GM23248 (cell line): ENCODE data around the gene SLC35F2. TPM values are rescaled to one million over a fixed set of nuclear protein-coding genes. Genes with fewer than 3 reads are reported as not detected.

Experiments
- DNase-seq: peaks from one replicate; pipeline ENCODE4 v3.0.0-alpha.2; 2015
- H2AFZ ChIP-seq: fragments of 200-600 bp; sonication (generic); 2 replicates; pipeline ENCODE4 v1.6.1; 2016; ENCODE audit warnings: antibody characterized with exemption
- H3F3A ChIP-seq: fragments of 200-600 bp; sonication (generic); 2 replicates; pipeline ENCODE4 v1.6.1; 2016; ENCODE audit warnings: mild to moderate bottlenecking, antibody characterized with exemption, mixed run types; ENCODE audit not compliant: insufficient read depth
- H3K27ac ChIP-seq: fragments of 200-600 bp; sonication (generic); 2 replicates; pipeline ENCODE4 v1.5.1; 2016; ENCODE audit warnings: mild to moderate bottlenecking
- H3K27me3 ChIP-seq: fragments of 200-600 bp; sonication (generic); replicated peaks from 2 replicates; pipeline ENCODE4 v1.6.1; 2016; ENCODE audit warnings: mild to moderate bottlenecking; ENCODE audit not compliant: insufficient read depth
- H3K36me3 ChIP-seq: fragments of 200-600 bp; sonication (generic); 2 replicates; pipeline ENCODE4 v1.6.1; 2016; ENCODE audit warnings: low read depth, mild to moderate bottlenecking
- H3K4me1 ChIP-seq: fragments of 200-600 bp; sonication (generic); 2 replicates; pipeline ENCODE4 v1.6.1; 2016; ENCODE audit warnings: mild to moderate bottlenecking; ENCODE audit not compliant: insufficient read depth
- H3K4me2 ChIP-seq: fragments of 200-600 bp; sonication (generic); one replicate; pipeline ENCODE4 v1.6.1; 2016; ENCODE audit warnings: mild to moderate bottlenecking; ENCODE audit not compliant: unreplicated experiment
- H3K4me3 ChIP-seq: fragments of 200-600 bp; sonication (generic); 2 replicates; pipeline ENCODE4 v1.5.1; 2016; ENCODE audit warnings: mild to moderate bottlenecking
- H3K79me2 ChIP-seq: fragments of 200-600 bp; sonication (generic); 2 replicates; pipeline ENCODE4 v1.6.1; 2016; ENCODE audit warnings: mild to moderate bottlenecking; ENCODE audit not compliant: insufficient read depth
- H3K9ac ChIP-seq: fragments of 200-600 bp; sonication (generic); 2 replicates; pipeline ENCODE4 v1.6.1; 2016; ENCODE audit warnings: mild to moderate bottlenecking
- H3K9me2 ChIP-seq: fragments of 200-600 bp; sonication (generic); 2 replicates; pipeline ENCODE4 v1.6.1; 2016; ENCODE audit warnings: mixed run types, mild to moderate bottlenecking, moderate library complexity; ENCODE audit not compliant: insufficient read depth
- H3K9me3 ChIP-seq: fragments of 200-600 bp; sonication (generic); one replicate; pipeline ENCODE4 v1.6.1; 2017; ENCODE audit warnings: low read depth
- H4K20me1 ChIP-seq: fragments of 200-600 bp; sonication (generic); 2 replicates; pipeline ENCODE4 v1.6.0; 2016; ENCODE audit not compliant: insufficient read depth
- EZH2 ChIP-seq: fragments of 200-600 bp; sonication (generic); IDR thresholded peaks from 2 replicates; pipeline ENCODE4 v1.6.1; 2018; ENCODE audit warnings: antibody characterized with exemption, mild to moderate bottlenecking; ENCODE audit not compliant: insufficient read depth, poor library complexity, severe bottlenecking
- EZH2phosphoT487 ChIP-seq: fragments of 200-600 bp; sonication (generic); IDR thresholded peaks from 2 replicates; pipeline ENCODE4 v1.6.1; 2018; ENCODE audit warnings: antibody characterized with exemption, moderate library complexity, mild to moderate bottlenecking, low read depth; ENCODE audit not compliant: insufficient read depth
- WGBS, 2 experiments: methylation state at CpG; one replicate each; pipeline ENCODE4 v1.1.6; 2015 to 2017; ENCODE audit warnings: low lambda C conversion rate in 2 of 2, low coverage in 1 of 2; ENCODE audit errors: missing lambda C conversion rate in 2 of 2; 5-methylcytosine and 5-hydroxymethylcytosine counted together
- in situ Hi-C: fragments of 300-500 bp; cut with MboI; formaldehyde crosslinking; loops from 2 replicates; pipeline ENCODE4 v1.15.0; 2020
- polyA plus RNA-seq: library from polyadenylated mRNA; unstranded; fragments of >200 nt; fragmentation: Nextera tagmentation; extraction: Ambion mirVana; gene quantifications from 2 replicates; pipeline ENCODE4 v1.2.1, GENCODE V29; 2016
- total RNA-seq: library from RNA; depleted of rRNA; stranded (reverse); fragments of >200 nt; shearing (Covaris generic); gene quantifications from 2 replicates; pipeline ENCODE4 v1.2.3, GENCODE V29; 2014

SLC35F2 gene
- total and polyA plus RNA-seq, 2 experiments from 2014 or later: 12.4 to 12.9 TPM

GRCh38 chr11:107859459-107860239 is 1.1 kb upstream of the SLC35F2 start:
- Histone ChIP-seq H3K79me2 (peaks cover 4% of the 10 kb centered on the region; the same call in 1 of the 2 replicates), H3K27me3 (no peaks in the 10 kb centered on the region), H3K4me2 (peak overlapping the region; percentile 82), H4K20me1 (no peaks in the 10 kb centered on the region), H3K4me1 (no peaks in the 10 kb centered on the region), H3K4me3 (peak overlapping the region; percentile 83), H3K9ac (peak overlapping the region; percentile 73), H3K36me3 (no peaks in the 10 kb centered on the region), H2AFZ (peak overlapping the region; percentile 88), H3K27ac (no peak overlapping the region), H3K9me3 (no peaks in the 10 kb centered on the region), H3K9me2 (no peaks in the 10 kb centered on the region), H3F3A (peaks cover 7% of the 10 kb centered on the region; the same call in 1 of the 2 replicates)
- TF ChIP-seq EZH2: no peak
- TF ChIP-seq EZH2phosphoT487: no peak
- WGBS, 2 experiments: 2 to 4% methylated on average over 25 to 31 of the region's 31 CpGs
- DNase-seq: peak; percentile 58
- in situ Hi-C loops: no loop called here

- Histone ChIP-seq H3K27me3 (no peaks in the 10 kb centered on the region), H2AFZ (peak overlapping the region; percentile 88), H3K9ac (peak overlapping the region; percentile 73), H3K36me3 (no peaks in the 10 kb centered on the region), H3K9me2 (no peaks in the 10 kb centered on the region), H3K4me2 (peak overlapping the region; percentile 82), H4K20me1 (no peaks in the 10 kb centered on the region), H3F3A (peaks cover 7% of the 10 kb centered on the region; the same call in 1 of the 2 replicates), H3K4me3 (peak overlapping the region; percentile 83), H3K4me1 (no peaks in the 10 kb centered on the region), H3K27ac (no peak overlapping the region), H3K79me2 (peaks cover 7% of the 10 kb centered on the region; the same call in 1 of the 2 replicates), H3K9me3 (no peaks in the 10 kb centered on the region)
- in situ Hi-C loops: no loop called here
- TF ChIP-seq EZH2 (no peak), EZH2phosphoT487 (no peak)
- DNase-seq: peak; percentile 34
- 48 to 50% methylated on average over 16 of the region's 16 CpGs for WGBS, 2 experiments
Measured at GRCh38 chr11:107857550-107858216, 904 bp downstream of the SLC35F2 start.

- 26% methylated on average over 7 of the region's 7 CpGs; no CpG with 5 or more reads in 1 of the 2 experiments for WGBS, 2 experiments
Measured at GRCh38 chr11:107856981-107857517, 1.5 kb downstream of the SLC35F2 start.

More at GRCh38 chr11:107856981-107857517, 1.5 kb downstream of the SLC35F2 start:
- Histone ChIP-seq H3K9ac (no peak overlapping the region), H3K27ac (no peak overlapping the region), H3K4me3 (peak overlapping the region; percentile 83), H3K9me3 (no peaks in the 10 kb centered on the region), H3F3A (peaks cover 7% of the 10 kb centered on the region; the same call in 1 of the 2 replicates), H3K4me1 (no peaks in the 10 kb centered on the region), H3K4me2 (peak overlapping the region; percentile 82), H3K27me3 (no peaks in the 10 kb centered on the region), H3K79me2 (peaks cover 11% of the 10 kb centered on the region; the same call in 1 of the 2 replicates), H3K36me3 (no peaks in the 10 kb centered on the region), H4K20me1 (no peaks in the 10 kb centered on the region), H2AFZ (0 out of 2 replicates have a peak overlapping the region, but pooled peaks have one; percentile 12), H3K9me2 (no peaks in the 10 kb centered on the region)
- in situ Hi-C loops: no loop called here
- no peak for TF ChIP-seq EZH2phosphoT487
- no peak for TF ChIP-seq EZH2
- DNase-seq: peak; percentile 20
